Measurements from ENCODE around the gene PLCL1. TPM values are rescaled to one million over a fixed set of nuclear protein-coding genes. Genes with fewer than 3 reads are reported as not detected.
"Not testable (repeated sequence)": the region's sequence is repeated elsewhere in the genome, so short reads cannot be mapped to it uniquely, and the experiment has no call there.

The PLCL1 gene
- total RNA-seq, 1 experiment from 2014 or later: 0.07 TPM

DNA sequence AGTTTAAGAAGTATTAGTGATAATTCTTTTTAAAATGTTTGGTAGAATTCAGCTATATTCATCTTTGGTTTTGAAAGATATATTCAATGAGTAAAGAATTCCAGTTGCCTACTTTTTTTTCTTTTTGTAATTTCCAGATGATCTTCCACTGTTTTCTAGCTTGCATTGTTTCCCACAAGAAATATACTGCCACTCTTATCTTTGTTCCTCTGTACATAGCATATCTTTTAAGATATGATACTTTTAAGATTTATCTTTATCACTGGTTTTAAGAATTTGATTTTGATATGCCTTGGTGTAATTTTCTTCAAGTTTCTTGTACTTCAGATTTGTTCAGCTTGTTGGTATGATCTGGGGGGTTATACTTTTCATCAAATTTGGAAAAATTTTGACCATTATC, 374.4 kb downstream of the PLCL1 start:
- intact Hi-C loops (cut with micrococcal nuclease; ENCODE audit: unreplicated experiment): no loop called here
- TF ChIP-seq, protein P1, sequence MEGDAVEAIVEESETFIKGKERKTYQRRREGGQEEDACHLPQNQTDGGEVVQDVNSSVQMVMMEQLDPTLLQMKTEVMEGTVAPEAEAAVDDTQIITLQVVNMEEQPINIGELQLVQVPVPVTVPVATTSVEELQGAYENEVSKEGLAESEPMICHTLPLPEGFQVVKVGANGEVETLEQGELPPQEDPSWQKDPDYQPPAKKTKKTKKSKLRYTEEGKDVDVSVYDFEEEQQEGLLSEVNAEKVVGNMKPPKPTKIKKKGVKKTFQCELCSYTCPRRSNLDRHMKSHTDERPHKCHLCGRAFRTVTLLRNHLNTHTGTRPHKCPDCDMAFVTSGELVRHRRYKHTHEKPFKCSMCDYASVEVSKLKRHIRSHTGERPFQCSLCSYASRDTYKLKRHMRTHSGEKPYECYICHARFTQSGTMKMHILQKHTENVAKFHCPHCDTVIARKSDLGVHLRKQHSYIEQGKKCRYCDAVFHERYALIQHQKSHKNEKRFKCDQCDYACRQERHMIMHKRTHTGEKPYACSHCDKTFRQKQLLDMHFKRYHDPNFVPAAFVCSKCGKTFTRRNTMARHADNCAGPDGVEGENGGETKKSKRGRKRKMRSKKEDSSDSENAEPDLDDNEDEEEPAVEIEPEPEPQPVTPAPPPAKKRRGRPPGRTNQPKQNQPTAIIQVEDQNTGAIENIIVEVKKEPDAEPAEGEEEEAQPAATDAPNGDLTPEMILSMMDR (IDR thresholded peaks at IDR 0.05; ENCODE audit: unreplicated experiment): no peak
- no peaks in the 10 kb centered on the region for H3K36me3 Mint-ChIP-seq (ENCODE audit: insufficient read depth, unreplicated experiment)
- CTCF ChIA-PET: no interaction called here
- H3K27ac Mint-ChIP-seq (ENCODE audit: unreplicated experiment): no peak overlapping the region
- DNase-seq: no peak
- H3K27me3 Mint-ChIP-seq (ENCODE audit: unreplicated experiment): no peaks in the 10 kb centered on the region
- peaks cover 11% of the 10 kb centered on the region for H3K9me3 Mint-ChIP-seq (ENCODE audit: low read depth, unreplicated experiment)
- no TSS peak for BruUV-seq (replicated peaks)
- no peaks in the 10 kb centered on the region for H3K4me1 Mint-ChIP-seq (ENCODE audit: low read depth, unreplicated experiment)
- H3K4me3 Mint-ChIP-seq (ENCODE audit: low read depth, unreplicated experiment): no peak overlapping the region

DNA sequence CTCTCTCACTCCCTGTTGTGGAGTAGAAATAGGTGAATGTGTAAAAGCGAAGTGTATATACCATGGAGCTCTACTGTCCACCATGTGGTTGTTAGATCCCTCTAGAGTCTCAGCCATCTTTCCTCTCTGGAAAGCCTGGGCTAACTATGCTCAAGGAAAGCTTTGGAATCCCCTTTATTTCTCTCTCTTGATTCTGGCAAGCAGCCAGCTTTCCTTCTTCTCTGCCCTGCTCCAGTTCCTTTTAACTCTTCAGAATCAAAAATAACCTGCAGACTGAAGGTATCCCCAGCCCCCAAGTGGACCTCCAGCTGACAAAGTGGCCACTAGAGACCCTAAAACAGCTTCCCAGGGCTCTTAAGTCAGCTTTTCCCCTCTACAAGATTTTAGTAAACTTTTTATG, 381.9 kb downstream of the PLCL1 start:
- H3K27me3 Mint-ChIP-seq (ENCODE audit: unreplicated experiment): no peaks in the 10 kb centered on the region
- CTCF ChIA-PET: no interaction called here
- H3K27ac Mint-ChIP-seq (ENCODE audit: unreplicated experiment): no peak overlapping the region
- peaks cover 3% of the 10 kb centered on the region for H3K9me3 Mint-ChIP-seq (ENCODE audit: low read depth, unreplicated experiment)
- DNase-seq: no peak
- no peak overlapping the region for H3K4me3 Mint-ChIP-seq (ENCODE audit: low read depth, unreplicated experiment)
- no peaks in the 10 kb centered on the region for H3K4me1 Mint-ChIP-seq (ENCODE audit: low read depth, unreplicated experiment)
- H3K36me3 Mint-ChIP-seq (ENCODE audit: insufficient read depth, unreplicated experiment): no peaks in the 10 kb centered on the region
- TF ChIP-seq, protein P1 (IDR thresholded peaks at IDR 0.05; ENCODE audit: unreplicated experiment): no peak
- intact Hi-C loops (cut with micrococcal nuclease; ENCODE audit: unreplicated experiment): no loop called here
- no TSS peak for BruUV-seq (replicated peaks)

DNA sequence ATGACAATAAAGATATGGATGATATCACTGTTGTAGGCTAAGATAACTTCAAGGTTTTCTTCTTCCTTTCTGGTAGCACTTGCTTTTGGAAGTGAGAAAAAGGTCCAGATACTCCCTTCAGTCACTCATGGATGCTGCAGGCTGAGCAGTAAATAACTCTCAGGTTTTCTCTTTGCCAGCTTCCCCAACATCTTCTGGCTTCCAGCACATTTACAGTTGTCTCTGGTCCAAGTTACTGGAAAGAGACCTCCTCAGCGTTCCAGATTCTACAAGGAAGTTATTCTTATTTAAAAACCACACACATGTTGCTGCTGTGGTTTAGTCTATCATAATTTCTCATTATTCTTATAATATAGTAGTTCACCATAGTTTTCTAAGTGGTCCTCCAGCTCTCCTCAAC, 383.4 kb downstream of the PLCL1 start:
- Mint-ChIP-seq H3K9me3 (ENCODE audit: low read depth, unreplicated experiment) (no peaks in the 10 kb centered on the region), H3K4me3 (ENCODE audit: low read depth, unreplicated experiment) (no peak overlapping the region), H3K27me3 (ENCODE audit: unreplicated experiment) (no peaks in the 10 kb centered on the region), H3K36me3 (ENCODE audit: insufficient read depth, unreplicated experiment) (no peaks in the 10 kb centered on the region), H3K4me1 (ENCODE audit: low read depth, unreplicated experiment) (no peaks in the 10 kb centered on the region), H3K27ac (ENCODE audit: unreplicated experiment) (no peak overlapping the region)
- intact Hi-C loops (cut with micrococcal nuclease; ENCODE audit: unreplicated experiment): no loop called here
- no TSS peak for BruUV-seq (replicated peaks)
- TF ChIP-seq, protein P1 (IDR thresholded peaks at IDR 0.05; ENCODE audit: unreplicated experiment): no peak
- no peak for DNase-seq
- CTCF ChIA-PET: no interaction called here

DNA sequence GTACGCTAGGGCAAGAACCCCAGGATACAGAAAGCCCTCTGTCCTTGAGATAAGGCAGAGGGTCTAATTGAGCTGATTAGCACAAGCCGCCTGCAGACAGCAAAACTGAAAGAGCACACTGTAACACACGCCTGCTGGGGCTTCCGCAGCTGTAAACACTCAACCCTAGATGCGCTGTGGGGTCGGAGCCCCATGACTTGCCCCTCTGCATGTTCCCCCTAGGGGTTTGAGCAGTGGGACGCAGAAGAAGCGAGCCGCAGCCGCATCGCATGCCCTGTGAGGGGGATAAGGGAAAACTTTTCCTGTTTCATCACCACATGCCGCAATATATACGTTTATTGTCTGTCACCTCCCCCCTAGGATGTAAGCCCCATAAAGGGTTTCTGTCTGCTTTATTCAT, 384.6 kb downstream of the PLCL1 start:
- BruUV-seq (replicated peaks): no TSS peak
- Mint-ChIP-seq H3K9me3 (ENCODE audit: low read depth, unreplicated experiment) (no peaks in the 10 kb centered on the region), H3K36me3 (ENCODE audit: insufficient read depth, unreplicated experiment) (no peaks in the 10 kb centered on the region), H3K4me1 (ENCODE audit: low read depth, unreplicated experiment) (no peaks in the 10 kb centered on the region), H3K27me3 (ENCODE audit: unreplicated experiment) (no peaks in the 10 kb centered on the region), H3K4me3 (ENCODE audit: low read depth, unreplicated experiment) (no peak overlapping the region), H3K27ac (ENCODE audit: unreplicated experiment) (no peak overlapping the region)
- DNase-seq: no peak
- TF ChIP-seq, protein P1 (IDR thresholded peaks at IDR 0.05; ENCODE audit: unreplicated experiment): no peak
- intact Hi-C loops (cut with micrococcal nuclease; ENCODE audit: unreplicated experiment): no loop called here
- CTCF ChIA-PET: no interaction called here

DNA sequence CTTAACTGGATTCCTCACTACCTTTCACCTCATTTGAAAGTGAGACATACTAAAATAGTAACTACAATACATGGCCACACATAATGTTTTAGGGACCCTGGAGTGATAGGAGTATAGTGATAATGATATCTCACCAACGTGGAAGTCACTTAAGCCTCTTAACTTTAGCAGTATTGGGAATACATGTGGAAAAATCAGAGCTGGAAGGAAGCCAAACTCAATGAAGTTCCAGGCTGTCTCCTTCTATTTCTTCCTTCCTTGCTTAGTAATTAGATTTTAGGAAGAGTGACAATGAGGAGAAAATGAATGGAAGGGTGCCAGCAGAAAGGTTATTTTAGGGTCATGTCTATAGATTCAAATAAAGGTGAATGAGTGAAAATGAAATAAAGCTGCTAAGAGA, 387.3 kb downstream of the PLCL1 start:
- TF ChIP-seq, protein P1 (IDR thresholded peaks at IDR 0.05; ENCODE audit: unreplicated experiment): no peak

DNA sequence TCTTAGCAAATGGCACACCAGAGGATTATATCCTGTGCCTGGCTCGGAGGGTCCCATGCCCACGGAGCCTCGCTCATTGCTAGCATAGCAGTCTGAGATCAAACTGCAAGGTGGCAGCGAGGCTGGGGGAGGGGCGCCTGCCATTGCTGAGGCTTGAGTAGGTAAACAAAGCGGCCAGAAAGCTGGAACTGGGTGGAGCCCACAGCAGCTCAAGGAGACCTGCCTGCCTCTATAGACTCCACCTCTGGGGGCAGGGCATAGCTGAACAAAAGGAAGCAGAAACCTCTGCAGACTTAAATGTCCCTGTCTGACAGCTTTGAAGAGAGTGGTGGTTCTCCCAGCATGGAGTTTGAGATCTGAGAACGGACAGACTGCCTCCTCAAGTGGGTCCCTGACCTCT, 392.2 kb downstream of the PLCL1 start:
- H3K36me3 Mint-ChIP-seq (ENCODE audit: insufficient read depth, unreplicated experiment); CTCF ChIA-PET; H3K27ac Mint-ChIP-seq (ENCODE audit: unreplicated experiment); H3K4me3 Mint-ChIP-seq (ENCODE audit: low read depth, unreplicated experiment); H3K9me3 Mint-ChIP-seq (ENCODE audit: low read depth, unreplicated experiment); H3K27me3 Mint-ChIP-seq (ENCODE audit: unreplicated experiment); H3K4me1 Mint-ChIP-seq (ENCODE audit: low read depth, unreplicated experiment); intact Hi-C loops (cut with micrococcal nuclease; ENCODE audit: unreplicated experiment); DNase-seq; BruUV-seq (replicated peaks): not testable (repeated sequence)

More for the DNA sequence above, 387.3 kb downstream of the PLCL1 start:
- Mint-ChIP-seq H3K4me1 (ENCODE audit: low read depth, unreplicated experiment) (no peaks in the 10 kb centered on the region), H3K4me3 (ENCODE audit: low read depth, unreplicated experiment) (no peak overlapping the region), H3K27ac (ENCODE audit: unreplicated experiment) (no peak overlapping the region), H3K9me3 (ENCODE audit: low read depth, unreplicated experiment) (peaks cover 6% of the 10 kb centered on the region), H3K36me3 (ENCODE audit: insufficient read depth, unreplicated experiment) (no peaks in the 10 kb centered on the region), H3K27me3 (ENCODE audit: unreplicated experiment) (no peaks in the 10 kb centered on the region)
- no TSS peak for BruUV-seq (replicated peaks)
- CTCF ChIA-PET: no interaction called here
- no peak for DNase-seq
- intact Hi-C loops (cut with micrococcal nuclease; ENCODE audit: unreplicated experiment): no loop called here

All from Calu3 (cell line).